ENCODE results near the gene COMT.

GRCh38 chr22:19898831-19899567 is 42.6 kb upstream of the COMT start:
- no peak for TF ChIP-seq POLR2A (IDR thresholded peaks at IDR 0.05)
- no peak for TF ChIP-seq CTCF (IDR thresholded peaks at IDR 0.05)

All from Peyer's patch (tissue), 4 donors.